Measurements from ENCODE around the gene AP1B1.
"Not testable (repeated sequence)": the region's sequence is repeated elsewhere in the genome, so short reads cannot be mapped to it uniquely, and the experiment has no call there.

AP1B1 gene

DNA sequence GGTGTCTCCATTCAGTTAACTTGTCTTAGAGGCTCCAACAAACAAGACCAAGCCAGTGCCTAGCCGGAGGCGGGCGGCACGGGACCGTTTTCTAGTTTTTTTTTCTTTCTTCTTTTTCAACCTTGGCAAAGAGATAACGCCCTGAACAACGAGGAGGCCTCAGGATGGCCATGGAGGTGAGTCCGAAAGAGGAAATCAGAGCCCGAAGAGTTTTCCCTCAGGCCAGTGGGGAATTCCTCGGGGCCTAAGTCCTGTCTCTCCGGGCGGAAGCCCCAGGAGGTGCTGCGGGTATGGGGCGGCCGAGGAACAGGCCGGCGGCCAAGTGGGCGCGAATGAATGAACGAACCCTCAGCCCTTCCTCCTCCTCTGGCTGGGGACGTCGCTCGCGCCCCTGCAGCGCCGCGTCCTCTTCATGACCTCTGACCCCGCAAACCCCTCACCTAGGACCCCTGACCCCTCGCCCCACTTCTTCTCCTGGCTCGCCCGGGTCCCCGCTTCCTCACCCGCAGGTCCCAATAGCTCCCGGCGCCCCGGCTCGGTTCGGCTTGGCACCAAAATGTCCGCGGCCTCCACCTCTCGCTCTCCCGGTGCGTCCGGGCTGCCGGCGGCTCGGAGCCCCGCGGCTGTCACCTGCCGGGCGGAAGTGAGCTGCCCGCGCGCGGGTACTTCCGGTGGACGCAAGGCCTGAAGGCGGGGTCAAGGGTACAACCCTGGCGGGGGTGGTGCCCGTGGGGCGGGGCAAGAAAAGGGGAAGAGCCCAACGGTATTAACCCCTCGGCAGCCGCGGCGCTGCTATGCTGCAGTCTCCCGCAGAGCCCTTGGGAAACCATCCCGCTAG lies at the start of gene AP1B1:
AP1B1 (minus strand) TSS at position 650 of the 838 bp plus-strand sequence. CDS start 21,327 bp downstream, outside the sequence.
- peak; percentile 95 for DNase-seq

DNA sequence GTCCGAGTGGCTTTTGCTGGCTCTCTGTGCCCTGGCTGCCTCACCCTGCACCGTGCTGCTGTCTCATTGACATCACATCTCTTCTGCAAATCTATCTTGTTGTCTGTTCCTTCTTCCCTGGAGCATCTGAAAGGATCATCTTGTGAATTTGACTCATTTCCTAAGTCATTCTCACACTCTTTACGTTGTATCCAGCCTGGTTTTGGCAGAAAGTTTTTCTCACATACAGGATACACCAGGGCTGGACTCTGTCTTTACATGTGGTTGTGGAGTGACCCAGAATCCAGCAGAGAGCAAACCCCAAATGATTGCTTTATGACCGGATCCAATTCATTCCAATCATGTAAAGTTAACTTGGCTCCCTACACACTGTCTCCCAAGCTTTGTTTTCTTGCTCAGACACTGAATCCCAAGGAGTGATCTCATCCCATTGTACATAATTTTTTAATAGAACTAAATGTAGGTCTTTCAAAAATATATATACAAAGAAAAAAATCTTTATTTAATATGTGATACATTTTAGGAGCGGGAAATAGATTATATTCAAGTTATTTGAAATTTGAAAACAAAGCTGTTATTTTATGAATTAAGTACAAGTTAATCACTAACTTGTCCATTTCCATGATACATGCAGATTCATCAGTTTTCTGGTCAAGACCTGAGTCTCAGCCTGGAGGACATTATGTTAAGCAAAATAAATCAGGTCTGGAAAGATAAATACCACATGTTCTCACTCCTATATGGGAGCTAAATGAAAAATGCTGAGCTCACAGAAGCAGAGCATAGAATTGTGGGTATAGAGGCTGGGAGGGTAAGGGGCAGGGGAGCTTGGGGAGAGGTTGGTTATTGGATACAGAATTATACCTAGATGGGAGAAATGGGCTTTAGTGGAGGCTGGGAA lies 47.1 kb upstream of the AP1B1 start:
- DNase-seq, result no peak

DNA sequence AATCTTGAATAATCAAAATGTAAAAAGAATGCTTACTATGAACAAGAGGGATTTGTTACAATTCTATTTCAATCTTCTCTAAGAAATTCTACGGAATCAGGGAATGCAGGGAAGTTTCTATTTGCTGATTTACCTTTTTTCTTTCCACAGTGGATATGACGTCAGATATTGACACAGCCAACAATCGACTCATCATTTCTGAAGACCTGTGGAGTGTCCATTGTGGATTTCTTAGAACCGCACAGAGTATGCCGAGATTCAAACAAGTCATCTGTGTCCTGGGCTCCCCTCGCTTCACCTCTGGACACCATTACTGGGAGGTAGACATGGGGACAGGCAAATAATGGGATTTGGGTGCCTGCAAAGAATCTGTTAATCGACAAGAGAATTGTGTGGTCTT lies 45.9 kb upstream of the AP1B1 start:
- DNase-seq, result no peak

DNA sequence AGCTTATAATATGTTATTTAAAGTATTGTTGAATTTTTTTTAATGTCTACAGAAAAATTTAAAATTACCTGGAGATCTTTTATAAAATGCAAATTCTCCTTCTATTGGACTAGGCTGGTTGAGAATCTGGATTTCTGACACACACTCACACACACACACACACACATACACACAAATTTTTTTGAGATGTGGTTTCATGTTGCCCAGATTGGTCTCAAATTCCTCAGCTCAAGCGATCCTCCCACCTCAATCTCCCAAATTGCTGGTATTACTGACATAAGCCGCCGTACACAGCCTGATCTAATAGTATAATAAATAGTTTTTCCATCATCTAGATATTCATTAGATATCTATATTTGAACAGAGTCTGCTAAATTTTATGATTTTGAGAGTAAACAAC lies 45.5 kb upstream of the AP1B1 start:
- no peak for DNase-seq

DNA sequence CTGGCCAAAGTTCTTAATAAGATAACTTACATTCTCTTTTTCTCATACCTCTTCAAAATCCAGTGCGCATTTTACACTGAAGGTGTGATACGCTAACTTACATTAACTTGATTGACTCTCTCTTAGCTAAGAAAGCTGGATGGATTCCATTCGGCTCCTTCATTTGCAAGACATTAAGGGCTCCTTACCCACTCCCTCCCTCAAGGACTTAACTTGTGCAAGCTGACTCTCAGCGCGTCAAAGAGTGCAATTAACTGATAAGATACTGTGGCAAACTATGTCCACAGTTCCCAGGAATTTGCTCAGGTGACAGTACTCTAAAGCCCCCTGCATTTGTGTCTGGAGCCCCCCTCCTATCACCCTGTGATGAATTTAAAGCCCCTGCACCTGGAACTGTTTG lies 43.6 kb upstream of the AP1B1 start:
- DNase-seq, result no peak

DNA sequence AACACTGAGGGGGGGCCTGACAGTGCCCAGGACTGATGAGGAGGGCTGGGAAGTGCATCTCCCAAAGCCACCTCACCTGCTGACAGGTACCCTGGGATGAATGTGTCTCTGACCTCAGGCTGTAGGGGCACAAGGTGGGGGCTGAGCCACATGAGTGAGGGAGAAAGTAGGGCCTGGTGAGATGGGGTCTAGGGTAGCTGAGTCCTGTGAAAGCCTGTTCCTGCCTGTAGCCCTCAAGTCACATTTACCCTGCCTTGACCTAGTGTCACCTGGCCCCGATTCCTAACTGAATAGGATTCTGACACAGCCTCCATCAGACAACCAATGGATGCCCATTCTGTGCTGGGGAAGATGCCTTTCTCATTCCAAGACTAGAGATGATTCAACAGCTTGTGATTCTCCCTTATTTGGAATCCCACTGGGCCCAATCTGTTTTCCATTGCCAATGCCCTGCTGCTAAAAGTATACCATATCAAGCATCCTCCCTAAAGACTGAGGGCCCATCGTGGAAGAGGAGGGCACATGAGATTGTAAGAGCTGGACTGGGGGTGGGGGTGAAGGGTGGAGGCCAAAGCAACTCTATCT lies 38.9 kb upstream of the AP1B1 start:
- DNase-seq, result no peak

DNA sequence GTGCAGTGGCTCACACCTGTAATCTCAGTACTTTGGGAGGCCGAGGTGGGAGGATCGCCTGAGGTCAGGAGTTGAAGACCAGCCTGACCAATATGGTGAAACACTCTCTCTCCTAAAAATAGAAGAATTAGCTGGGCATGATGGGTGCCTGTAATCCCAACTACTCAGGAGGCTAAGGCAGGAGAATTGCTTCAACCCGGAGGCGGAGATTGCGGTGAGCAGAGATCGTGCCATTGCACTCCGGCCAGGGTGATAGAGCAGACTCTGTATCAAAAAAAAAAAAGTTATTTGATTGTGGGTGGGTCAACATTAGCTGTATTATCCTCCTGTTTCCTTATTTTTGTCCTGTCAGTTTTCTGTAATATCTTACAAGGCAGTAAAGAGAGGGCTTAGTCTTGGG lies 38.1 kb upstream of the AP1B1 start:
- no peak for DNase-seq

DNA sequence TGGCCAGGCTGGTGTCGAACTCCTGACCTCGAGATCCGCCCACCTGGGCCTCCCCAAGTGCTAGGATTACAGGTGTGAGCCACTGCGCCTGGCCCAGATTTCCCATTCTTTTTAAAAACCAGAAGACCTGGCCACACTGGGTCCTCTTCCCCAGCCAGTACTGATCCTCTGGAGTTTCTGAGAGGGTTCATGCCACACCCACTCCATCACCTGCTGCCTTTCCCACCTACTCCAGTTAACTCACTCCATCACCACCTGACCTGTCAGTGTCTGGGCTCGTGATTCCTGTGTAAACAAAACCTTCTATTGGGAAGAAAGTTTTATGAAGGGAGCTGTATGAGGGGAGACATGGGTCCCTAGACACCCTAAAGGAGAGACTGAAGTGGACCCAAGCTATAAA lies 30.3 kb upstream of the AP1B1 start:
- not testable (repeated sequence) for DNase-seq

DNA sequence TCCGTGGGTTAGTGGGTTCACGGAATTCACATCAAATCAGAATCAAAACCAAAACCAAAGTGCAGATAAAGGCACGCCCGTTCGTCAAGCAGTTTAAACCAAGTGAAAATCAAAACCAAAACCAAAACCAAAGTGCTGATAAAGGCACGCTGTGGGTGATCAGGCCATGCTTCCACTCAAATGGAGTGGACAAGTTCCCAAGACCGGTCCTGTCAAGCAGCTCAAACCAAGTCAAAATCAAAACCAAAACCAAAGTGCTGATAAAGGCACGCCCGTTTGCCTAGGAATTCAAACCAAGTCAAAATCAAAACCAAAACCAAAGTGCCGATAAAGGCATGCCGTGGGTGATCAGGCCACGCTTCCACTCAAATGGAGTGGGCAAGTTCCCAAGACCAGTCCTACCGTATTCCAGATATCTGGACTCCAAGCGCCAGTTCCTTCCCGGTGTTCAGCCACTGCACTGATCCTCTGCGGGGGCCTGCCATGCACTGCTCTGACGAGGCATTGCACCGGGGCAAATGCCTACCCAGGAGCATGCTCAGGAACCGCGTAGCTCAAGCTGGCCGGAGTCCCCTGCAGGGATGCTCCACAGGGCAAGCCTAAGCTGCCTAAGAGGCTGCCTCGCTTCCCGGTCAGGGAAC lies 26.7 kb upstream of the AP1B1 start:
- DNase-seq, result not testable (repeated sequence)

DNA sequence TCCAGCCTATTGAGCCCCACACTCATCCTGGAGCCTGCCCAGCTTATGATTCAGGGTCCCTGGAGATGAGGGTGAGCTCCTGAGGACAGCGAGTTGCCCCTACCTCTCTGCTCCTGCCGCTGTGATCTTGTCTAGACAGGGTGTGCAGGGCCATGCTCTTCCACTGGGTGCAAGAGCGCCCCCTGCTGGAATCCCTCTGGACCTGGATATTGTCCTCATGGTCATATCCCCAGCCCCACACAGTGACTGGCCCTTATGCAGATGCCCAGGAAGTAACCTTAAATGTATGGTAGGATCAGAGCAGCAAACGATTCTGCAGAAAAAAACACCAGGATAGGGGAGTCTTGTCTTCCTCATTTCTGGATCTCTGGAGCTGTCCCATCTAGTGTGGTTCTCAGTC lies 24.4 kb upstream of the AP1B1 start:
- not testable (repeated sequence) for DNase-seq

DNA sequence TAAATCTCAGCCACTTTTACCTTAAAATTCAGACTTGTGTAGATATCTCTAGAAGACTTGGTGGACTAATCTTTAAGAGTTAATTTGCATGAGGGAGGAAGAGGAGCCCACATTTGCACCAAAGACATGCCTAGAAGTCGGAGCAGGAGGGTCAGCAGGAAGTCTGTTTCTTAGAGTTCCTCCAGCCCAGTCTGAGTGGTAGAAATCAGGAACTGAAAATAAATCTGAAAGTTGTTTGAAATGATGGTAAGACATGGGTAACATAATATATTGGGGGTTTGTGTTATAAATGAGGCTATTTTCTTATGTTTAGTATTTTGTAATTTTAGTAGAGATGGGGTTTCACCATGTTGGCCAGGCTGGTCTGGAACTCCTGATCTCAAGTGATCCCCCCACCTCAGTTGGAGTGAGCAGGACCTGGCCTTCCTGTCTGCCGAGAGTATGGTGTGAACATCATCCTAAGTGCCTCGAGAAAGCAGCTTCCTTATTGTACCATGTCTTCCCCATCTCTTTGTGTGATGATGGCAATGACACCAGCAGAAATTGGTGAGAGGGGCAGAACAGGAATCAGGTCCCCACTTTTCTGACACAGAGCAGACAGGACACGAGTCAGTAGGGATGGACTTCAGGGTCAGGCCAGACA lies 23.3 kb upstream of the AP1B1 start:
- not testable (repeated sequence) for DNase-seq

DNA sequence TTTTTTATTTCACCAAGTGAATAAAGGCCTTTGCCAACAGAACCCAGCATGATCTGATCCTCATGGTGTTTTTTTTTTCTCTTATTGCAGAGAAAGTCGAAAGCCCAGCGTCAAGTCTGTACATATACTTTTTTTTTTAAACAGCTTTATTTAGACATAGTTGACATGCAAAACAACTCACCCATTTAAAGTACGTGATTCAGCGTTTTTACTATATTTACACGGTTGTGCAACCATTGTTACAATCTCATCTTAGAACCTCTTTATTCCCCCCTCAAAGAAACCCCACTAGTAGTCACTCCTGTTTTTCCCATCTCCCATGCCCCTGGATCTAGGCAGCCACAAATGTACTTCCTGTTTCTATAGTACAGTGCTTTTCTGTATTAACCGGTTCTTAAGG lies 20.6 kb upstream of the AP1B1 start:
- DNase-seq, result no peak

DNA sequence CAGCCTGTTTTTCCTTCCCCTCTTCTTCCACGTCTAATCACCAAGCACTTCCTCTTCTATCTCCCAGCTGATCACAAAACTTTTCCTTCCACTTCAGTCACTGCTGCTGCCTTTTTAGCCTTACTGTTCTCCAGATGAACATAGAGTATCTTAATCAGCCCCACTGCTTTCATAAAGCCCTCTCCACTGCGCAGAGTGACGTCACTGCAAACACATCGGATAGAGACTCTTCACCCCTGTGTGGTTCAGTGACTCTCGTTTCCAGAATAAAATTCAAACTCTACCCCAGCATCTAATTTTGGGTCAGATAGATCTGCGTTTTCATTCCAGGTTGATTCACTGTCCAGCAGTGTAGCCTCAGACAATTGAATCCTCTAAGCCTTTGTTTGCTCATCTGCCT lies 13.2 kb upstream of the AP1B1 start:
- DNase-seq, result not testable (repeated sequence)

DNA sequence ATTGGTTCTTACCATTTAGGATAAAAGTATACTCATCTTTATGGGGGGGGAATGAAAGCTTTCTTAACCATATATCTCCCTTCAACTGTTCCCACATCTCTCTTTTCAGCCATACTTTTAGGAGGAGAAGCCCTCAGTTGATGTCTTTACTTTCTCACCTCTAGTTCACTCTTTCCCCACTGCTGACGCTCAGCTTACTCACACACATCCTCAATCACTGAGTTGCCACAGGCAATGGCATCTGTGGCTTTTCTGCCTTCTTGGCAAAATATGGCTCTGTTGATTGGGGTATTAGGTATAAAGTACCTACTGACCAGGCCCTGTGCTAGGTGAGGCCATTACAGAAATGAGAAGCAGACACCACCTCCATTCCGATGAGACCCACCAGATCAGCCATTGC lies 12.2 kb upstream of the AP1B1 start:
- DNase-seq, result no peak

DNA sequence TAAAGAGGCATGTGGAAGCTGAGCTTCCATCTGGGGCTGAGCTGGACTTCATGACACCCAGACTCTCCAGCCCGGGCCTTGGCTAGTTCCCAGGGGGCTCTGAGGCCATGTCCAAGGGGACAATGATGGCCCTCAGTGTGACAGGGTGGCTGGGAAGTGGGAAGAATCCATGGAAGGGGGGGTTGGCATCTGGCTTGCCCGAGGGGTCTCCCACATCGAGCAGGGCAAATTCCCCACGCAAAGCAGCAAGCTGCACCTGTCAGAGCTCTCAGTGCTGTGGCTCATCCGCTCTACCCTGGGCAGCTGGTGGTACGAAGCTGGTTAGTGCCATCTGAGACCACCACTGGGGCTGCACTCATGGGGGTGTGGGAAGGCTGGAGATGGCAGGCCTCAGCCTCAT lies 9.4 kb upstream of the AP1B1 start:
- DNase-seq, result no peak

DNA sequence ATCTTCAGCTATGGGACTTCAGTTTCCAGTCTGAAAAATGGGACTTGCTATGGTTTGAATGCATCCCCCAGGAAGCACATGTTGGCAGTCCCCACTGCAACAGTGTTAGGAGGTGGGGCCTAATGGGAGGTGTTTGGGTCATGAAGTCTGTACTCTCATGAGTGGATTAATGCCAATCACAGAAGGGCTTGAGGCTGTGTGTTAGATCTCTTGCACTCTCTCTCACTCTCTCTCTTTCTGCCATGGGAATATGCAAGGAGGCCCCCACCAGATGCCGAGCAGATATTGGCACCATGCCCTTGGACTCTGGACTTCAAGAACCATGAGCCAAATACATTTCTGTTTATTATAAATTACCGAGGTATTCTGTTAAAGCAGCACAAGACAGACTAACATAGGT lies 7.8 kb upstream of the AP1B1 start:
- no peak for DNase-seq

DNA sequence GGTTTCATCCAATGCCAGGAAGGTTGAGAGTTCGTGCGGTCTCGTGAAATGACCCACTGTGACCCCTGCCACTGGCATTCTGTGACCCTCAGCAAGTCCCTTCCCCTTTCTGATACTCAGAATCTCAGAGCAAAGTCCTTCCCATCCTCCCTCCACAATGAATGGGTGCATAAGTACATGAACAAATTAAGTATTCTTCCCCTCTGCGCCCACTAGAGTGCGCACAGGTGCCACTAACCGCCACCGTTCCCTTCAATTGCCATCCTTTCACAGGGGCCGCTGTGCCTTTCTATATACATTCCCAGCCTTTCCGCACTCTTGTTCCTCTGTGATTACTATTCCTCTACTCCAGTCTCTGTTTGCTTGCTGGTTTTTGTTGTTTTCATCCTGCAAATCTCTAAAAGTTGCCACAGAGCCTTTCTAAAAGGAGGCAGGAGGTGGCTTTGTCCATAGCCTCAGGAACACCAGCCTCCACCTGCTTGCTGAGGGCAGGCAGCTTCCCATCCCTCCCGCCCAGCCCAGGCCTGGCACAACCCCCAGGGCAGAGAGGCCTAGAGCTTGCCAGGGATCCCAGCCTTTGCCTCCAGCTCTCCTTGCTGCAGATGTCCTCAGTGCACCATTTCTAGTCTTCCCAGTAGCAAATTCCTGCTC lies 6.7 kb upstream of the AP1B1 start:
- DNase-seq, result peak; percentile 92

DNA sequence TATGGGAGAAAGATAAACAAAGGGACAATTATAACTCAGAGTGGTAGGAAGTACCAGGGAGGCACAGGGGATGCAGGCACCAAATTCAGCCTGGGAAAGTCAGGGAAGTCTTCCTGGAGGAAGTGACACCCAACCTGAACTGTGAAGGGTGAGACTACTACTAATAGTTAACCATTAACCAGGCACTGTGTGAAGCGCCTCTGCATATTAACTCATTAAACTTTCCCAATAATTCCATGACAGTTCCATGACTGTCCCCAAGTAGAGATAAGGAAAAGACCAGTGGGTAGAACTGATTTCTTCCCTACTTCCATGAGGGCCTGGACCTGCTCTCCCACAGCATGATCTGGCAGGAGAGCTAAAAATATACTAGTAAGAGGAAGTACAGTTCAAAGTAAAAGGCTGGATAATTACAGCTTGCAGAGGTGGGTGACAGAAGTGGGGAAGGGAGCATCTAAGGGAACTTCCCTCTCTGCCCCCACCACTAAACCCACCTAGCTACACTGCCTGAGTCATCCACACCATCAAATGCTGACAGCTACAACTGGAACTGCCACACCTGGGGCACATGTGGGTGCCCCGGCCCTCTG lies 4.7 kb upstream of the AP1B1 start:
- DNase-seq, result no peak

DNA sequence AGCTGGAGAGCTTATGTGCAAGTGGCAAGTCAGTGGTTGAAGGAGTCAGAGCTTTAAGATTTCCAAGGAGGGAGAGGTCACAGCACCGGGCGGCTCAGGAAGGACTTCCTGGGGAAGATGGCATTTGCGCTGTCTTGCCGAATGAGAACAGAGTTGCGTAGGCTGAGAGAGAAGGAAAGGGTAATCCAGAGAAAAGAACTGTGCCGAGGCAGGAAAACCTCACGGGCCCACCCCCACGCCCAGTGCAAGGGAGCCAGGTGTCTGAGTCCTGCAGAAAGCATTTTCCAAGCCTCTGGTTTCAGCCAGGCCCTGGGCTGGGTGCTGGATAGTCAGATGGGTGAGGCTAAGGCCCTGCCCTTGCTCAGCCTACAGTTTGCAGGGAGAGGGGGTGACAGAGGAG lies 3.2 kb upstream of the AP1B1 start:
- no peak for DNase-seq

DNA sequence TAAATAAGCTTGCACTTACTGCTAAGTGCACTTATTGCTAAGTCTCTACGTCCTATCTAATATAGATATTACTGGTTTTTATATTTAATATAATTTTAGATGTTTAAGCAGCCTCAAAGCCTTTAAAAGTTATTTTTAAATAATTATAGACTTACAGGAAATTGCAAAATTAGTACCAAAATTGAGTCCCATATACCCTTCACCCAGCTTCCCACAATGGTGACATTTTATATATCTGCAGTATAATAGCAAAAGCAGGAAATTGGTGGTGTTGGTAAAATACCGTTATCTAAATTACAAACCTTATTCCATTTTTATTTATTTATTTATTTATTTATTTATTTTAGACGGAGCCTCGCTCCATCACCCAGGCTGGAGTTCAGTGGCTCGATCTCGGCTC lies 1.9 kb upstream of the AP1B1 start:
- no peak for DNase-seq

DNA sequence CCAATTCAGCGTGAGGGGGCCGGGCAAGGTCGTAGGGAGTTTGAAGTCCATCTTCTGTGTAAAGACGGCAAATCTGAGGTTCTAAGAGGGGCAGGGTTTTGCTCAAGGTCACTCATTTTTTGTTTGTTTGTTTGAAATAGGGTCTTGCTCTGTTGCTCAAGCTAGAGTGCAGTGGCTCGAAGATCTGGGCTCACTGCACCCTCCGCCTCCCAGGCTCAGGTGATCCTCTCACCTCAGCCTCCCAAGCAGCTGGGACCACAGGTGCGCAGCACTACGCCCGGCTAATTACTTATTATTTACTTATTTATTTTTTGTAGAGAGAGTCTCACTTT lies 355 bp upstream of the AP1B1 start:
- no peak for DNase-seq

DNA sequence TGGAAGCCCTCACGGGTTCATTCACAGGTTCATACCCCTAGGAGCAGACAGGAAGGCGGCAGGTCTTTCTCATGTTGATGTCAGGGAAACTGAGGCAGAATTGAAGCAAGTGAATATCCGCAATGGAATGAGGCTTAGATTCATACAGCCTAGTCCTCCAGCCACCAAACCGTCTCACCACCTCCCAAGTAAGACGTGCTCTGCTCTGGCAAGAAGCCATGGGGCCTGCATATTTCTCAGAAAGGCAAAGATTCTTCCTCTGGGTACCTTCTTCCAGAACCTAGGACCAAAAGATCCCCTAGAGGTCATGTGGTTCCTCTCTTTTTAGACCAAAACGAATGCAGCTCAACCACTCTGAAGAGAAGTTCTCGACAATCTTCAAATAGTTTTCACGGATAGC lies 1.7 kb downstream of the AP1B1 start:
- DNase-seq, result no peak
